Measurements from ENCODE around the gene VMP1. TPM values are rescaled to one million over a fixed set of nuclear protein-coding genes. Genes with fewer than 3 reads are reported as not detected.
A peak's percentile ranks its signal among the peaks of the same experiment; 100 is the strongest.
"Not testable (repeated sequence)": the region's sequence is repeated elsewhere in the genome, so short reads cannot be mapped to it uniquely, and the experiment has no call there.

The VMP1 gene
- total and polyA plus RNA-seq, 2 of the 13 experiments (the other 11 are each of a cell fraction or from before 2014, with no cell fraction given), result 186 to 271 TPM

DNA sequence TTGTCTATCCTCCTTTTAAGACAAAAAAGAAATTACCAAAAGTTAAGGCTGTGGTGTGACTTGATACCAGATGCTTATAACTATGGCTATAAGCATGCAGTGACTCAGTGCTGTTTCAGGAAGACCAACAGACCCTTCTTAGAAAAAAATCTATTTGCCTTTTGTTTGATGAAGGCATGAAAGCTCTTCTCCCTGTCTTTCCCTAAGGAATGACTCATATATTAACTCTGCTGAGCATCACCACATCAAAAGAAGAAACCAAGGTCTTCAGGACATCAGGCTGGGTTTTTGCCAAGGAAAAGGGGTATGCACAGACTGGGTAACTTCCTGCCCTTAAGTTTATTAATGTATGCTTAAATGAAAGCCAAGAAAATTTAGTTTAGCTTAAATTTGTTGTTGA is 47.1 kb downstream of the VMP1 start (continued):
- TF ChIP-seq, protein P1, sequence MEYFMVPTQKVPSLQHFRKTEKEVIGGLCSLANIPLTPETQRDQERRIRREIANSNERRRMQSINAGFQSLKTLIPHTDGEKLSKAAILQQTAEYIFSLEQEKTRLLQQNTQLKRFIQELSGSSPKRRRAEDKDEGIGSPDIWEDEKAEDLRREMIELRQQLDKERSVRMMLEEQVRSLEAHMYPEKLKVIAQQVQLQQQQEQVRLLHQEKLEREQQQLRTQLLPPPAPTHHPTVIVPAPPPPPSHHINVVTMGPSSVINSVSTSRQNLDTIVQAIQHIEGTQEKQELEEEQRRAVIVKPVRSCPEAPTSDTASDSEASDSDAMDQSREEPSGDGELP (IDR thresholded peaks at IDR 0.05; ENCODE audit: borderline replicate concordance, low read depth), result peak; percentile 47; the same call in 1 of the 2 replicates
- TF ChIP-seq ELF3 (CRISPR knock-in tag; IDR thresholded peaks at IDR 0.05) (peak; percentile 86), MED13 (CRISPR knock-in tag; IDR thresholded peaks at IDR 0.05) (peak; percentile 71; the same call in 1 of the 2 replicates)
- TF ChIP-seq, protein P2, sequence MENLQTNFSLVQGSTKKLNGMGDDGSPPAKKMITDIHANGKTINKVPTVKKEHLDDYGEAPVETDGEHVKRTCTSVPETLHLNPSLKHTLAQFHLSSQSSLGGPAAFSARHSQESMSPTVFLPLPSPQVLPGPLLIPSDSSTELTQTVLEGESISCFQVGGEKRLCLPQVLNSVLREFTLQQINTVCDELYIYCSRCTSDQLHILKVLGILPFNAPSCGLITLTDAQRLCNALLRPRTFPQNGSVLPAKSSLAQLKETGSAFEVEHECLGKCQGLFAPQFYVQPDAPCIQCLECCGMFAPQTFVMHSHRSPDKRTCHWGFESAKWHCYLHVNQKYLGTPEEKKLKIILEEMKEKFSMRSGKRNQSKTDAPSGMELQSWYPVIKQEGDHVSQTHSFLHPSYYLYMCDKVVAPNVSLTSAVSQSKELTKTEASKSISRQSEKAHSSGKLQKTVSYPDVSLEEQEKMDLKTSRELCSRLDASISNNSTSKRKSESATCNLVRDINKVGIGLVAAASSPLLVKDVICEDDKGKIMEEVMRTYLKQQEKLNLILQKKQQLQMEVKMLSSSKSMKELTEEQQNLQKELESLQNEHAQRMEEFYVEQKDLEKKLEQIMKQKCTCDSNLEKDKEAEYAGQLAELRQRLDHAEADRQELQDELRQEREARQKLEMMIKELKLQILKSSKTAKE (CRISPR knock-in tag; IDR thresholded peaks at IDR 0.05; ENCODE audit: borderline replicate concordance), result 0 out of 2 replicates have a peak, but pooled peaks have one; percentile 49

DNA sequence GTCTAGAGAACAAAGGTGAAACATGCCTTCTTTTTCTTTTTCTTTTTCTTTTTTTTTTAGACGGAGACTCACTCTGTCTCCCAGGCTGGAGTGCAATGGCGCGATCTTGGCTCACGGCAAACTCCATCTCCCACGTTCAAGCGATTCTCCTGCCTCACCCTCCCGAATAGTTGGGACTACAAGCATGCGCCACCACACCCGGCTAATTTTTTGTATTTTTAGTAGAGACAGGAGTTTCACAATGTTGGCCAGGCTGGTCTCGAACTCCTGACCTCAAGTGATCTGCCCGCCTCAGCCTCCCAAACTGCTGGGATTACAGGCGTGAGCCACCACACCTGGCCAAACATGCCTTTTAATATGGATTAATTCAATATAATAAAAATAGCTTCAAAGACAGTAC is 47.6 kb downstream of the VMP1 start:
- peak overlapping the region; percentile 36; the same call in 1 of the 2 replicates for H3K9ac ChIP-seq (ENCODE audit: insufficient read depth, low read depth, low read length)
- BruUV-seq (replicated peaks), result TSS peak; percentile 22
- H3K27me3 ChIP-seq (ENCODE audit: control insufficient read depth in 1 of 2, insufficient read depth in 2 of 2, low read length in 2 of 2); H3K4me2 ChIP-seq (ENCODE audit: low read depth, low read length); H3K79me2 ChIP-seq (ENCODE audit: insufficient read depth, low read length); FAIRE-seq; intact Hi-C loops (cut with micrococcal nuclease; ENCODE audit: unreplicated experiment); H4K20me1 ChIP-seq (ENCODE audit: insufficient read depth, low read length); ATAC-seq; H2AFZ ChIP-seq (ENCODE audit: low read length); H3K4me3 ChIP-seq (replicated peaks in 1 of 3; ENCODE audit: insufficient read depth in 1 of 3, low read depth in 2 of 3, low read length in 3 of 3); H3K9me3 ChIP-seq (ENCODE audit: low read length); DNase-seq (ENCODE audit: low spot score): not testable (repeated sequence)
- WGBS (ENCODE audit: low lambda C conversion rate), result 93% methylated on average over 12 of the region's 12 CpGs
- H3K27ac ChIP-seq (ENCODE audit: extremely low read length, insufficient read depth, low read length), result peak overlapping the region; percentile 82
- TF ChIP-seq, protein P3, sequence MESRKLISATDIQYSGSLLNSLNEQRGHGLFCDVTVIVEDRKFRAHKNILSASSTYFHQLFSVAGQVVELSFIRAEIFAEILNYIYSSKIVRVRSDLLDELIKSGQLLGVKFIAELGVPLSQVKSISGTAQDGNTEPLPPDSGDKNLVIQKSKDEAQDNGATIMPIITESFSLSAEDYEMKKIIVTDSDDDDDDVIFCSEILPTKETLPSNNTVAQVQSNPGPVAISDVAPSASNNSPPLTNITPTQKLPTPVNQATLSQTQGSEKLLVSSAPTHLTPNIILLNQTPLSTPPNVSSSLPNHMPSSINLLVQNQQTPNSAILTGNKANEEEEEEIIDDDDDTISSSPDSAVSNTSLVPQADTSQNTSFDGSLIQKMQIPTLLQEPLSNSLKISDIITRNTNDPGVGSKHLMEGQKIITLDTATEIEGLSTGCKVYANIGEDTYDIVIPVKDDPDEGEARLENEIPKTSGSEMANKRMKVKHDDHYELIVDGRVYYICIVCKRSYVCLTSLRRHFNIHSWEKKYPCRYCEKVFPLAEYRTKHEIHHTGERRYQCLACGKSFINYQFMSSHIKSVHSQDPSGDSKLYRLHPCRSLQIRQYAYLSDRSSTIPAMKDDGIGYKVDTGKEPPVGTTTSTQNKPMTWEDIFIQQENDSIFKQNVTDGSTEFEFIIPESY (CRISPR knock-in tag; IDR thresholded peaks at IDR 0.05), result peak; percentile 73; the same call in 1 of the 2 replicates
- TF ChIP-seq PRPF4 (IDR thresholded peaks at IDR 0.05; ENCODE audit: low read depth, low read length, poor library complexity, severe bottlenecking) (peak; percentile 51), ZBTB38 (CRISPR knock-in tag; IDR thresholded peaks at IDR 0.05) (0 out of 2 replicates have a peak, but pooled peaks have one; percentile 67)
- in situ Hi-C loops (cut with HindIII; ENCODE audit: extremely low pct_ligation_motif_present, low pct_unique_long_range_greater_than_20kb), result loop anchor here (5.0 kb wide), 3 partner anchors 37 to 82 kb away; partner anchors contain the start of genes PTRH2 and VMP1
- POLR2A ChIA-PET, result interaction anchor here (0.7 to 6.8 kb wide), 14 partner anchors 8 to 138 kb away, joined by 3 to 400 read pairs (median 7); partner anchors contain the start of genes PTRH2 and VMP1
- CTCF ChIA-PET (ENCODE audit: low intra/inter-chr PET ratio, low total read pairs), result interaction anchor here (1.7 to 4.0 kb wide), 5 partner anchors 74 to 104 kb away, joined by 3 to 30 read pairs (median 15); no protein-coding TSS in a partner anchor
- peaks cover 0 to 13% of the 10 kb centered on the region in 2 experiments; a peak in 2 of 5 replicates for H3K36me3 ChIP-seq (replicated peaks in 1 of 2; ENCODE audit: control insufficient read depth in 1 of 2, insufficient read depth in 2 of 2, low read length in 2 of 2)
- H3K4me1 ChIP-seq (ENCODE audit: insufficient read depth, low read length), result peaks cover 76% of the 10 kb centered on the region
